Loucy (cell line): Measurements from ENCODE around the gene SPINK7.

Experiments used
- H2AFZ ChIP-seq: fragments of 200-600 bp; sonication (generic); 2 replicates; pipeline ENCODE4 v1.6.0; 2016; ENCODE audit warnings: antibody characterized with exemption, mild to moderate bottlenecking, low read length, moderate library complexity
- H3F3A ChIP-seq: fragments of 200-600 bp; 2 replicates; pipeline ENCODE4 v1.6.0; 2016; ENCODE audit warnings: antibody characterized with exemption, low read depth, mild to moderate bottlenecking
- H3K27me3 ChIP-seq: fragments of 200-600 bp; sonication (generic); 2 replicates; pipeline ENCODE4 v1.6.1; 2014; ENCODE audit warnings: low read length, mild to moderate bottlenecking; ENCODE audit not compliant: insufficient read depth, poor library complexity, severe bottlenecking
- H3K36me3 ChIP-seq: fragments of 200-600 bp; sonication (generic); 2 replicates; pipeline ENCODE4 v1.6.1; 2016; ENCODE audit warnings: low read length; ENCODE audit not compliant: insufficient read depth
- H3K4me1 ChIP-seq: fragments of 200-600 bp; sonication (generic); 2 replicates; pipeline ENCODE4 v1.5.1; 2014; ENCODE audit warnings: low read length, mild to moderate bottlenecking; ENCODE audit not compliant: insufficient read depth, poor library complexity, severe bottlenecking
- H3K4me2 ChIP-seq: fragments of 200-600 bp; sonication (generic); 2 replicates; pipeline ENCODE4 v1.6.0; 2014; ENCODE audit warnings: antibody characterized with exemption, low read length, low read depth, mild to moderate bottlenecking; ENCODE audit not compliant: poor library complexity, severe bottlenecking
- H3K4me3 ChIP-seq: fragments of 200-600 bp; sonication (generic); 2 replicates; pipeline ENCODE4 v1.5.1; 2014; ENCODE audit warnings: low read length, mild to moderate bottlenecking, mixed read lengths; ENCODE audit not compliant: poor library complexity, severe bottlenecking
- H3K79me2 ChIP-seq: fragments of 200-600 bp; sonication (generic); 2 replicates; pipeline ENCODE4 v1.6.1; 2014; ENCODE audit warnings: low read length; ENCODE audit not compliant: insufficient read depth
- H3K9ac ChIP-seq: fragments of 200-600 bp; sonication (generic); 2 replicates; pipeline ENCODE4 v1.6.0; 2014; ENCODE audit warnings: mild to moderate bottlenecking, low read depth, low read length, moderate library complexity; ENCODE audit not compliant: poor library complexity, severe bottlenecking
- H3K9me2 ChIP-seq: fragments of 200-600 bp; sonication (generic); replicated peaks from 2 replicates; pipeline ENCODE4 v1.6.1; 2016; ENCODE audit warnings: low read depth, low read length, mixed read lengths
- H3K9me3 ChIP-seq: fragments of 200-600 bp; sonication (generic); 2 replicates; pipeline ENCODE4 v1.6.1; 2014; ENCODE audit warnings: mild to moderate bottlenecking, antibody characterized with exemption, low read length, low read depth; ENCODE audit not compliant: insufficient read depth
- H4K20me1 ChIP-seq: fragments of 200-600 bp; sonication (generic); 2 replicates; pipeline ENCODE4 v1.6.0; 2014; ENCODE audit warnings: antibody characterized with exemption, low read length, mild to moderate bottlenecking; ENCODE audit not compliant: insufficient read depth, poor library complexity, severe bottlenecking
- EZH2phosphoT487 ChIP-seq: fragments of 200-600 bp; IDR thresholded peaks from 2 replicates; pipeline ENCODE4 v1.6.1; 2018; ENCODE audit warnings: antibody characterized with exemption, mild to moderate bottlenecking, moderate library complexity, borderline replicate concordance
- TF ChIP-seq, protein P1 (sequence below): fragments of 200-600 bp; sonication (generic); conservative IDR thresholded peaks from 2 replicates; pipeline ENCODE4 v1.5.1; 2014; ENCODE audit warnings: mild to moderate bottlenecking, antibody characterized with exemption, low read length

Gene SPINK7

GRCh38 chr5:148343046-148343407, 30.8 kb downstream of the SPINK7 start:
- Histone ChIP-seq H3K4me1 (no peaks in the 10 kb centered on the region), H3K36me3 (no peaks in the 10 kb centered on the region), H2AFZ (no peak overlapping the region)

DNA sequence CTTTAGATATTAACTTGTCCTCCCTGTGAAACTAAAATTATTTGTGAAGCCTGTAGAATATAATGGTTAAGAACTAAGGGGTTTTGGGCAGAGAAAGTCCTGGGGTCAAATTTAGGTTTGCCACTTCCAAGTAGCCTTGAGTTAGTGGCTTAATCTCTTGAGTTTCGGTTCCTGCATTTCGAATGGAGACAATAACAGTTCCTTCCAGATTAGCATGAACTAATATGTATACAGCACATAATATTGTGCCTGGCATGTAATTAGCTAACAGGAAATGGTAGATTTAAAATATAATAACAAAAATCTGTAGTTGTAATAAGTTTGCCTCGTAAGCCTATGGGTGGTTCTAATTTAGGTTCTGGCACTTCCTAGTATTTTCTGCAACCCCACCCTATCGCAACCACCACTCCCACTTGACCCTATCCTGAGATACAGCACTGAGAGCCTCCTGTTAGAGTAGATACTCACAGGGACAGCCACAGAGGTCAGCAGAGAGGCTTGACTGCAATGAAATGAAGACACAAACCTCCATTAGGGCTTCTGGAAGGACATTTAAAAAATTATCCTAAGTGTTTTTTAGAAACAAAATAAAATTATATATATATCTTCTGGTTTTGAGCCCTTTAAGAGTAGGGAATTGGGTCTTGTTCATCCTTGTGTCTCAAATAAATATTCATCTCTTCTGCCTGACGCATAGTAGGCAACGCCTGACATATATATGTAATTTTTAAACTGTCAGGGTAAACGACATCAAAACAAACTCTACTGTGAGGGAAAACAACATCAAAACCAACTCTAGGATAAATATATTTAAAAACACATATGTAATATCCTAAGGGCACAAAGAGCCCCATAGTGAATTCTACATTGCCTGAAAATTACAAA, 31.6 kb downstream of the SPINK7 start:
- H3F3A ChIP-seq: no peaks in the 10 kb centered on the region
- no peak overlapping the region for H3K4me2 ChIP-seq
- H3K27me3 ChIP-seq: no peaks in the 10 kb centered on the region
- no peaks in the 10 kb centered on the region for H3K36me3 ChIP-seq
- no peaks in the 10 kb centered on the region for H3K9me2 ChIP-seq
- no peaks in the 10 kb centered on the region for H3K4me1 ChIP-seq
- no peaks in the 10 kb centered on the region for H4K20me1 ChIP-seq
- H3K79me2 ChIP-seq: no peaks in the 10 kb centered on the region
- no peak overlapping the region for H3K9ac ChIP-seq
- no peak overlapping the region for H3K4me3 ChIP-seq
- no peaks in the 10 kb centered on the region for H3K9me3 ChIP-seq
- no peak overlapping the region for H2AFZ ChIP-seq
- TF ChIP-seq, protein P1, sequence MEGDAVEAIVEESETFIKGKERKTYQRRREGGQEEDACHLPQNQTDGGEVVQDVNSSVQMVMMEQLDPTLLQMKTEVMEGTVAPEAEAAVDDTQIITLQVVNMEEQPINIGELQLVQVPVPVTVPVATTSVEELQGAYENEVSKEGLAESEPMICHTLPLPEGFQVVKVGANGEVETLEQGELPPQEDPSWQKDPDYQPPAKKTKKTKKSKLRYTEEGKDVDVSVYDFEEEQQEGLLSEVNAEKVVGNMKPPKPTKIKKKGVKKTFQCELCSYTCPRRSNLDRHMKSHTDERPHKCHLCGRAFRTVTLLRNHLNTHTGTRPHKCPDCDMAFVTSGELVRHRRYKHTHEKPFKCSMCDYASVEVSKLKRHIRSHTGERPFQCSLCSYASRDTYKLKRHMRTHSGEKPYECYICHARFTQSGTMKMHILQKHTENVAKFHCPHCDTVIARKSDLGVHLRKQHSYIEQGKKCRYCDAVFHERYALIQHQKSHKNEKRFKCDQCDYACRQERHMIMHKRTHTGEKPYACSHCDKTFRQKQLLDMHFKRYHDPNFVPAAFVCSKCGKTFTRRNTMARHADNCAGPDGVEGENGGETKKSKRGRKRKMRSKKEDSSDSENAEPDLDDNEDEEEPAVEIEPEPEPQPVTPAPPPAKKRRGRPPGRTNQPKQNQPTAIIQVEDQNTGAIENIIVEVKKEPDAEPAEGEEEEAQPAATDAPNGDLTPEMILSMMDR: no peak
- TF ChIP-seq EZH2phosphoT487: no peak

More at GRCh38 chr5:148343046-148343407, 30.8 kb downstream of the SPINK7 start:
- TF ChIP-seq, protein P1: no peak
- no peak for TF ChIP-seq EZH2phosphoT487
- Histone ChIP-seq H3K9me3 (no peaks in the 10 kb centered on the region), H3K9ac (no peak overlapping the region), H3K79me2 (no peaks in the 10 kb centered on the region), H3K27me3 (no peaks in the 10 kb centered on the region), H3K9me2 (no peaks in the 10 kb centered on the region), H3K4me3 (no peak overlapping the region), H4K20me1 (no peaks in the 10 kb centered on the region), H3K4me2 (no peak overlapping the region), H3F3A (no peaks in the 10 kb centered on the region)

DNA sequence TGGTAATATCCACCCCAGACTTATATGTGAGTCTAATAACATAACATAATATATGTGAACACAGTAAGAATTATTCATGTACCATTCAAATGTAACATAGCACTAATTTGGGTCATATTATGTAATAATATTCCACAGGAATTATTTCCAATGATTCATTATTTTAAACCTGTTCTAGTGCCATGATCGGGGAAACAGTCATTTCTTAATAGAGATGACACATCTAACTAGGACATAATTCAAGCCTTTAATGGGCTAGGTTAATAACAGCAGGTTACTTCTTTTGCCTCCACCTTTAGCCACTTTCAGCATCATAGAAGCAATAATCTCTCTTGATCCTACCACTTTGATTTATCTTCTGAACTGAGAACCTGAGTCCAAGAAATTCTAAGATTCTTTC, 35.5 kb downstream of the SPINK7 start:
- H3K36me3 ChIP-seq: no peaks in the 10 kb centered on the region
- H3K4me3 ChIP-seq: no peak overlapping the region
- H3K4me2 ChIP-seq: no peak overlapping the region
- no peak overlapping the region for H2AFZ ChIP-seq
- no peaks in the 10 kb centered on the region for H3K27me3 ChIP-seq
- H3K9me2 ChIP-seq: no peaks in the 10 kb centered on the region
- no peaks in the 10 kb centered on the region for H4K20me1 ChIP-seq
- TF ChIP-seq EZH2phosphoT487: no peak
- TF ChIP-seq, protein P1: no peak
- H3F3A ChIP-seq: no peaks in the 10 kb centered on the region
- no peaks in the 10 kb centered on the region for H3K4me1 ChIP-seq
- no peaks in the 10 kb centered on the region for H3K9me3 ChIP-seq
- no peak overlapping the region for H3K9ac ChIP-seq
- no peaks in the 10 kb centered on the region for H3K79me2 ChIP-seq
